Activated CD8-positive, alpha-beta memory T cell treated with anti-CD3 and anti-CD28 coated beads for 36 hours (primary cell): Measurements from ENCODE around the gene CAPRIN1. TPM values are rescaled to one million over a fixed set of nuclear protein-coding genes. Genes with fewer than 3 reads are reported as not detected.
"Not testable (repeated sequence)": the region's sequence is repeated elsewhere in the genome, so short reads cannot be mapped to it uniquely, and the experiment has no call there.

Experiments
- CTCF ChIA-PET: fragments of 350-600 bp; sonication (Branson Sonifier 250); formaldehyde crosslinking; loops from one replicate; lab custom pipeline; 2021; ENCODE audit warnings: antibody characterized with exemption; lab: Charles Lee
- POLR2A ChIA-PET: fragments of 350-600 bp; sonication (Branson Sonifier 250); formaldehyde crosslinking; loops from one replicate; lab custom pipeline; 2021; ENCODE audit warnings: antibody characterized with exemption; lab: Charles Lee
- total RNA-seq, 2 experiments: library from RNA; stranded (reverse); gene quantifications; one replicate each; pipeline ENCODE4 v1.2.3, GENCODE V29; 2021

CAPRIN1 gene
- total RNA-seq, 2 experiments from 2014 or later, result 294 TPM

- POLR2A ChIA-PET, result interaction anchor here (0.6 kb wide), 1 partner anchor 70 kb away, joined by 3 read pairs; no protein-coding TSS in a partner anchor
- CTCF ChIA-PET, result not testable (repeated sequence)
Observed at GRCh38 chr11:34071306-34071705, 19.8 kb downstream of the CAPRIN1 start.

GRCh38 chr11:34072041-34072440 is 20.5 kb downstream of the CAPRIN1 start:
- CTCF ChIA-PET, result no interaction called here
- POLR2A ChIA-PET, result no interaction called here

- ChIA-PET POLR2A (no interaction called here), CTCF (no interaction called here)
Observed at GRCh38 chr11:34072832-34073231, 21.3 kb downstream of the CAPRIN1 start.

- CTCF ChIA-PET, result interaction anchor here (1.2 kb wide), 1 partner anchor 14 kb away, joined by 3 read pairs; no protein-coding TSS in a partner anchor
- POLR2A ChIA-PET, result interaction anchor here (0.6 to 1.0 kb wide), 2 partner anchors 14 to 31 kb away, joined by 3 read pairs; partner anchors contain the start of gene NAT10
Observed at GRCh38 chr11:34074391-34074790, 22.9 kb downstream of the CAPRIN1 start.

- POLR2A ChIA-PET, result no interaction called here
Observed at GRCh38 chr11:34075178-34075820, 23.8 kb downstream of the CAPRIN1 start.

GRCh38 chr11:34080609-34081008 is 29.1 kb downstream of the CAPRIN1 start:
- POLR2A ChIA-PET, result interaction anchor here (0.7 kb wide), 1 partner anchor 56 kb away, joined by 3 read pairs; no protein-coding TSS in a partner anchor

More at GRCh38 chr11:34075178-34075820, 23.8 kb downstream of the CAPRIN1 start:
- CTCF ChIA-PET, result interaction anchor here (0.6 kb wide), 1 partner anchor 66 kb away, joined by 3 read pairs; no protein-coding TSS in a partner anchor

GRCh38 chr11:34084637-34085036 is 33.1 kb downstream of the CAPRIN1 start:
- POLR2A ChIA-PET, result no interaction called here
- CTCF ChIA-PET, result no interaction called here

More at GRCh38 chr11:34080609-34081008, 29.1 kb downstream of the CAPRIN1 start:
- CTCF ChIA-PET, result interaction anchor here (0.6 kb wide), 1 partner anchor 282 kb away, joined by 3 read pairs; no protein-coding TSS in a partner anchor

- POLR2A ChIA-PET, result no interaction called here
Observed at GRCh38 chr11:34086554-34087283, 35.2 kb downstream of the CAPRIN1 start.

GRCh38 chr11:34091825-34092224 is 40.3 kb downstream of the CAPRIN1 start:
- CTCF ChIA-PET, result no interaction called here
- POLR2A ChIA-PET, result no interaction called here

More at GRCh38 chr11:34086554-34087283, 35.2 kb downstream of the CAPRIN1 start:
- CTCF ChIA-PET, result interaction anchor here (0.6 kb wide), 1 partner anchor 241 kb away, joined by 3 read pairs; no protein-coding TSS in a partner anchor

GRCh38 chr11:34094900-34095299 is 43.4 kb downstream of the CAPRIN1 start:
- POLR2A ChIA-PET, result not testable (repeated sequence)

GRCh38 chr11:34098813-34099212 is 47.3 kb downstream of the CAPRIN1 start:
- POLR2A ChIA-PET, result no interaction called here
- CTCF ChIA-PET, result no interaction called here

More at GRCh38 chr11:34094900-34095299, 43.4 kb downstream of the CAPRIN1 start:
- CTCF ChIA-PET, result interaction anchor here (1.4 kb wide), 1 partner anchor 10 kb away, joined by 5 read pairs; the partner anchor contains the start of gene NAT10

- POLR2A ChIA-PET, result interaction anchor here (0.5 to 4.0 kb wide), 6 partner anchors 18 to 253 kb away, joined by 3 to 27 read pairs (median 4); partner anchors contain the start of genes ABTB2 and CAPRIN1
- CTCF ChIA-PET, result interaction anchor here (0.7 to 1.8 kb wide), 3 partner anchors 9 to 53 kb away, joined by 3 to 5 read pairs (median 4); partner anchors contain the start of gene CAPRIN1
Observed at GRCh38 chr11:34104680-34105078, 53.1 kb downstream of the CAPRIN1 start.

GRCh38 chr11:34105079-34105956 is 53.8 kb downstream of the CAPRIN1 start, which contains the start of gene NAT10:
NAT10 (plus strand) TSS chr11:34105629; CDS start chr11:34108226, 2,597 bp downstream.
- ChIA-PET POLR2A (interaction anchor here (0.5 to 4.0 kb wide), 7 partner anchors 17 to 253 kb away, joined by 3 to 27 read pairs (median 3); partner anchors contain the start of genes ABTB2 and CAPRIN1), CTCF (interaction anchor here (0.7 to 2.3 kb wide), 7 partner anchors 10 to 253 kb away, joined by 3 to 6 read pairs (median 4); partner anchors contain the start of gene CAPRIN1)

- POLR2A ChIA-PET, result interaction anchor here (0.7 to 4.0 kb wide), 6 partner anchors 17 to 54 kb away, joined by 3 to 27 read pairs (median 5); partner anchors contain the start of gene CAPRIN1
- CTCF ChIA-PET, result interaction anchor here (1.1 to 2.3 kb wide), 5 partner anchors 10 to 253 kb away, joined by 3 to 6 read pairs (median 5); no protein-coding TSS in a partner anchor
Observed at GRCh38 chr11:34105957-34106504, 54.5 kb downstream of the CAPRIN1 start.

- POLR2A ChIA-PET, result no interaction called here
- CTCF ChIA-PET, result no interaction called here
Observed at GRCh38 chr11:34111722-34112270, 60.3 kb downstream of the CAPRIN1 start.

GRCh38 chr11:34114014-34114413 is 62.5 kb downstream of the CAPRIN1 start:
- POLR2A ChIA-PET, result no interaction called here
- CTCF ChIA-PET, result no interaction called here

- CTCF ChIA-PET, result no interaction called here
- POLR2A ChIA-PET, result no interaction called here
Observed at GRCh38 chr11:34114471-34114870, 62.9 kb downstream of the CAPRIN1 start.

- POLR2A ChIA-PET, result no interaction called here
- CTCF ChIA-PET, result no interaction called here
Observed at GRCh38 chr11:34120651-34121050, 69.1 kb downstream of the CAPRIN1 start.
